GM12892 (cell line): ENCODE measurements around the gene GSN.

Experiments
- DNase-seq: peaks from one replicate; pipeline ENCODE4 v3.0.0; 2011; ENCODE audit not compliant: insufficient read length
- FAIRE-seq: peaks from 2 replicates; lab custom pipeline; 2011; peaks lifted over from hg19 to GRCh38; lab: Jason Lieb, UNC
- POLR2A ChIP-seq: IDR thresholded peaks from 2 replicates; pipeline ENCODE4 v1.6.1; 2011; ENCODE audit warnings: low read depth, low read length, control low read depth
- POLR2AphosphoS5 ChIP-seq: IDR thresholded peaks from 2 replicates; pipeline ENCODE4 v1.6.1; 2011; ENCODE audit warnings: low read depth, low read length, control low read depth
- TAF1 ChIP-seq: IDR thresholded peaks from 2 replicates; pipeline ENCODE4 v1.6.1; 2011; ENCODE audit warnings: low read depth, mild to moderate bottlenecking, control low read depth, low read length, borderline replicate concordance

The GSN gene

DNA sequence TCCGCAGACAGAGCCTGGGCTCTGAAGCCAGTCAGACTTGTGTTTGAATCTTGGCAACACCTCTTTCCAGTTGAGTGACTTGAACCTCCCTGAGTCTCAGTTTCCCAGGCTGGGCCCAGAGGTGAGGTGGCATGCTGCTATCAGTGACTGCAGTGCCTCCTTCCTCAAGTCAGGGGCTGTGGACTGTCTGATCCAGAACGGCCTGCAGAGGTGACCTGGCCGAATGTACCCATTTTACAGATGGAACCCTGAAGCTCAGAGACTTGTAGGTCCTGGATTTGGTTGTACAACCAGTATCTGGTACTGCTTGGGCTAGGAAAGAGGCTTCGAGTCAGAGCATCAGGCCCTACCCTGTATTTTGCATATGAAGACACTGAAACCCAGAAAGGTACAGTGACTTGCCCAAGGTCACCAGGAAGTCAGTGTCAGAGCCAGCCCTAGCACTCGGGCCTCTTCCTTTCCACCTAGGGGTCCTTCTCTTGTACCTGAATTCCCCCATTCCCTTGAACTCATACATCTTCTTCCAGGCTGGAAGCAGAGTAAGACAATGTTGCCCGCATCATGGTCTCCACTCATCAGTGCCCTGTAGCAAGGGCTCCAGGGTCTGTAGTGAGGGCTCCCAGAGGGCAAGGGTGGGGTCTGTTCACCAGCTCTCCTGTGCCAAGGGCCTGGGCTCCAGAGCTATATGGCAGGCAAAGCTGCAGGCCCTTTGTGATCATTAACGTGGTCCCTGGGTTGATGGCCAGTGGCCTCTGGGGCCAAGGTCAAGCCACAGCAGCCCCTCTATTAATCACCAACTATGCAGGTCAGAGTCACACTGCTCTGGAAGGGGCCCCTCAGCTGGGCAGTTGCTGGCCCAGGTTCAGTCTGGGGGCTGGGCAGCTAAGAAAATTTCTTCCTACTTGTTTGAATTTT lies 28.5 kb downstream of the GSN start:
- TF ChIP-seq POLR2A, result no peak
- no peak for TF ChIP-seq TAF1
- TF ChIP-seq POLR2AphosphoS5, result no peak
- DNase-seq (no peak), FAIRE-seq (no peak)

DNA sequence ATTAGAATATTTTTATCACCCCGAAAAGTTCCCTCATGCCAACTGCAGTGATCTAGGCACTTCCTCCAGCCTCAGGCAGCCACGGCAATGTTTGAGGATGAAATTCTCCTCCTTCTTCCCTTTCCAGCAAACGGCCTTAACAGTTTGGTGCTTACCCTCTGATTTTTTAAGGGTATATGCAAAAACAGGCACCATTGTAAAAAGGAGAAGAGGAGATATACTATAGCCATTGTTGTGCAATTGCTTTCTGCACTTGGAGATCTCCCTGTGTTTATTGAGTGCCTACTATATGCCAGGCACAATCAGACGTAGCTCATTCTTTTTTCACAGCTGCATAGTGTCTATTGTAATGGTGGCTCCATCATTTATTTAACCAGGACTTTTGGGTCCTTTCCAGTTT lies 29.4 kb downstream of the GSN start:
- FAIRE-seq (no peak), DNase-seq (no peak)

DNA sequence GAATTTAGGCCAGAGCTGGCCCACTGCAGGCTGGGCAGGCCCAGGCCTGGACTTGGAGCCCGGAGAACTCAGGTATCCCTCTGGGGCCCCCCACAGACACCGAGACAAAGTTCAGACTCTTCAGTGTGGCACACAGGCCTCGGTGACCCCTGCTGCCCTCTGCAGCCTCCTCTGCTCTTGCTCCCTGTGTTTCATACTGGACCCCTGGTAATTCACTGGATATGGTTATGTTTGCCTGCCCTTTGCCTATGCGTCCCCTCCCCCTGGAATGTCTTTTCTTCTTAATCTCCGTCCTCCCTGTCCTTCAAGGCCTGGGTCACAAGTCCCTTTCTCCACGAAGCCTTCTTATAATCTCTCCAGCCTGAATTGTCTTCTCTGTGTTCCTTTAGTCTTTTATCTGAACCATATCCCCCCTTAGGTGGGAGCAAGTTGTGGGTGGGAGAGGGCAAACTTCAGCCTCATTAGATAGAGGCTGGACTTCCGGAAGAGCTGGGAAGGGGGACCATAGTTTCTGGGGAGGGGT lies 30.1 kb downstream of the GSN start:
- no peak for FAIRE-seq
- no peak for TF ChIP-seq POLR2AphosphoS5
- no peak for TF ChIP-seq TAF1
- TF ChIP-seq POLR2A, result no peak
- no peak for DNase-seq

More for the DNA sequence above, 29.4 kb downstream of the GSN start:
- TF ChIP-seq POLR2AphosphoS5 (no peak), POLR2A (no peak), TAF1 (no peak)

DNA sequence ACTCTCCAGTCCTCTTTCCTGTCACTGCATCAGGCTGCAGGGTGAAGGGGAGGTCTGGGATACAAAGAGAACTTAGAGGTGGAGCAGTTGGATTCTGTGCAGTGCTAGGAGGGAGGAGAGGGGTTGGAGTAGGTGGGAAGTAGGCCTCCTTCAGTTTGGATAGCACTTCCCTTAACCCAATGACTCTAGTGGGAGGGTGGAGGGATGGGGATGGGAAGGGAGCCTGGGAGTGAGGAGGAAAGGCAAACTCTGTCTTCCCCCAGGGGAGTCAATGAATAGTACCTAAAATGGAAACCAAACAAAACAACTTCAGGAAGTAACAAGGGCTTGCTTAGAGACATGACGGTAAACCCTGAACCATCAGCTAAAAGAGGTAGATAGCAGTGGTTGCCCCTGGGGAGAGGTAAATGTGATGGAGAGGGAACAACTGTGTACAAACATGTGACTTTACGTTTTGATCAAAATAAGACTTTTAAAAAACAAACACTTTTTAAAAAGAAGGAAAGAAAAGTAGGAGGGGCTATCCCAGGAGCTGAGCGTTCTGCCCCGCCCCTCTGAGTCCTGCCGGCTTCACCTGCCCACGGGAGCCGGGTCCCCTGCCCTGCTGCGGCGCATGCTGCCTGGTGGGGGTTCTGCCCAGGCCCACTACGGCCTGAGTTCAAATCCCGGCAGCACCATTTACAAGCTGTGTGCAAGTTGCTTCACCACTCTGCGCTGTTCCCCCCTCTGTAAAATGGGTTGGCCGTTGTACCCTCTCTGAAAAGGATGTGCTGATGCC lies 30.9 kb downstream of the GSN start:
- no peak for DNase-seq

DNA sequence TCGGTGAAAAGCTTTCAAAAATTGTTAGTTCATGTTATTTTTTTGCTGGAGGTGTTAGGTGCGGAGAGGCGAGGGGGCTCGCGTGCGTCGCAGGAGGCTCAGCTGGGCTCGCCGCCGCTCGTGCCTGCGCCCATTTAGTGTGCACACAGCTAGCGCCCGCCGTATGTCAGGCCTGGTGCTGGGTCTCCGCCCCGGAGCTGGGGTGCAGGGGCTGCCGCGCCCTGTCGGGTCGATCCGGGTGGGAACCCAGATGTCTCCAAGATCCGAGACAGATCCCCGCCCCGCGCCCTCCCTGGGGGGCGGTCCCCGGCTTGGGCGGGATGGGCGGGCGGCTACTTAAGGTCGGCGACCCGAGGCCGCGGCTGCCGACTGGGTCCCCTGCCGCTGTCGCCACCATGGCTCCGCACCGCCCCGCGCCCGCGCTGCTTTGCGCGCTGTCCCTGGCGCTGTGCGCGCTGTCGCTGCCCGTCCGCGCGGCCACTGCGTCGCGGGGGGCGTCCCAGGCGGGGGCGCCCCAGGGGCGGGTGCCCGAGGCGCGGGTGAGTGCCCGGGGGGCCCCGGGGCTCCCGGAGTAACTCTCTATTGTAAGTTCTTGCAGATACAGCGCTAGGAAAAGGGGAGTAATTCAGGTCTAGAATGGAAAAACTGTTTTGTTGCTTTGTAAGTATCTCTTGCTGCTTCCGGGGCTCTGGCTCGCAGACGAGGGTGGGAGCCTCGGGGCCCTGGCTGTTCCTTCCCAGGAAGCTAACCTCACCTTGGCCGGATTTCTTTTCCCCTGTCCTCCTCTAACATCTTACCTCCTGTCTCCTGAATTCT lies 31.7 kb downstream of the GSN start:
- TF ChIP-seq TAF1 (no peak), POLR2A (no peak), POLR2AphosphoS5 (no peak)
- DNase-seq (peak; percentile 60), FAIRE-seq (no peak)

More for the DNA sequence above, 30.9 kb downstream of the GSN start:
- no peak for FAIRE-seq
- no peak for TF ChIP-seq TAF1

DNA sequence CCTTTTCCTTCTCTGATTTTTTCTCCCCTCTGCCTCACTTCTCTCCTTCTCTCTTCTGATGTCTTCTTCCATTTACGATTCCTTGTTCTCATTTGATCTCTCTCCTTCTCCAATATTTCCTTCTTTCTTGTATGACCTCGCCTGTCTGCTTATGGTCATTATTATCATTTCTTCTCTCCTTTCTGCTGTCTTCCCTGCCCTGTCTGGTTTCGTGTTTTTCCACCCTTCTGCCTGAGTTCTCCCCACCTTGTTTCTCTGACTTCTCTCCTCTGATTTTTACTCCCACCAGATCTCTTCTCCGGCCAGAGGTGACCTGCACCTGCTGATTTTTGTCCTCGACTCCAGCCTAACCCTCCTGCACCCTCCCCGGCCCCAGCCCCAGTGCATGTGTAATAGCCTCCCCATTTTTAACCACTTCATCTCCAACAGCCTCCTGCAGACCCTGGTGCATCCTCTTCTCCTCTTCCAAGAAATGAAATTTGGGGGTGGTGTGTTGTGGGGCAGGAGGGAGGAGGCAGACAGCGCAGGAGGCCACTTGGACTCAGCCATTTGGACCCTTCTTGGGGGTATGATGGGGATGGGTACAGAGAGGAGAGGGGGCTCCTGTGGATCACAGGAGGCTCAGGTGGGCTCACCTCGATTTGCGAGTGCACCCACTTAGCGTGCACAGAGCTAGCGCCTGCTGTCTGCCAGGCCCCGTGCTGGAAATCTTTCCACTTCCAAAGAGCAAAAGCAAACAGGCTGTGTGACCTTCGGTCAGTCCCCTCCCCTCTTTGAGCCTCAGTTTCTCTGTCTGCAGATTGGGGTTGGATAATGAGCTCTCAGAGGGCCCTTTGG lies 32.5 kb downstream of the GSN start:
- DNase-seq (no peak), FAIRE-seq (no peak)
- TF ChIP-seq TAF1 (no peak), POLR2AphosphoS5 (no peak)

DNA sequence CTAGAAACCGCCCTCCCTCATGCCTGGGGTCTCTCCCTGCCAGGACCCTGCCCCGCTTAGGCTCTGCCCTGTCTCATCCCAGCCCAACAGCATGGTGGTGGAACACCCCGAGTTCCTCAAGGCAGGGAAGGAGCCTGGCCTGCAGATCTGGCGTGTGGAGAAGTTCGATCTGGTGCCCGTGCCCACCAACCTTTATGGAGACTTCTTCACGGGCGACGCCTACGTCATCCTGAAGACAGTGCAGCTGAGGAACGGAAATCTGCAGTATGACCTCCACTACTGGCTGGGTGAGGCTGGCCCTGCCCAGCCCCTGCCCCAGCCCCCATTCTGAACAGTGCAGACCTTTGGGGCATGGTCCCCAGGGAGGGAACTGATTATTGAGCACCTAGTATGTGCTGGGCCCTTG lies 33.9 kb downstream of the GSN start:
- FAIRE-seq (no peak), DNase-seq (no peak)
- TF ChIP-seq POLR2A (no peak), POLR2AphosphoS5 (no peak), TAF1 (no peak)

DNA sequence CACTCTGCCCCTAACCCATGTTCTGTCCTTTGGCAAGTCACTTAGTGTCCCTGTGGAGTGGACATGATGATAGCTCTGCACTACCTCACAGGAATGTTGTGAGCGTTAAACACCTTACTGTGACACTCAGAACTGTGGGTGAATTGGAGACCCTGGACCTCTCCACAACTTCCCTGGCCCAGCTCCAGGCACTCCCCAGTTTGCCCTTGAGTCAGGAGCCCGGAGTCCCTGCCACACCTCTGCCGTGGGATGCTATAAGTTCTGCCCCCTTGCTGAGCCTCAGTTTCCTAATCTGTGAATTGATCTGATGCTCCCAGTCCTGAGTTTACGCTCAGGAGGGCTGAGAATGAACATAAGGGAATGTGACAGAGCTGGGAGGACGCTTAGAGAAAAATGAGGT lies 34.4 kb downstream of the GSN start:
- DNase-seq (no peak), FAIRE-seq (no peak)
- TF ChIP-seq POLR2AphosphoS5 (no peak), POLR2A (no peak), TAF1 (no peak)

DNA sequence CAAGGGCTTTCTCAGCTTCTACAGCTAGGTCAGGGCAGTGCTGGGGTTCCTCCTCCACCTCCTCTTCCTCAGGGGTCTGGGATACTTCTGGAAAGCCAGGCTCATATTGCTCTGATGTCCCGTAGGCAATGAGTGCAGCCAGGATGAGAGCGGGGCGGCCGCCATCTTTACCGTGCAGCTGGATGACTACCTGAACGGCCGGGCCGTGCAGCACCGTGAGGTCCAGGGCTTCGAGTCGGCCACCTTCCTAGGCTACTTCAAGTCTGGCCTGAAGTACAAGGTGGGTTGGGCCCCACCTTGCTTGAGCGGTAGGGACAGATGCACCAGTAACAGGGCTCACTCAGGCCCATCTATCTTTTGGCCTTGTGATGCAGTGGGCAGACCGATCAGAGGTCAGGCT lies 34.8 kb downstream of the GSN start:
- TF ChIP-seq TAF1 (no peak), POLR2AphosphoS5 (no peak), POLR2A (no peak)
- FAIRE-seq, result no peak
- no peak for DNase-seq

DNA sequence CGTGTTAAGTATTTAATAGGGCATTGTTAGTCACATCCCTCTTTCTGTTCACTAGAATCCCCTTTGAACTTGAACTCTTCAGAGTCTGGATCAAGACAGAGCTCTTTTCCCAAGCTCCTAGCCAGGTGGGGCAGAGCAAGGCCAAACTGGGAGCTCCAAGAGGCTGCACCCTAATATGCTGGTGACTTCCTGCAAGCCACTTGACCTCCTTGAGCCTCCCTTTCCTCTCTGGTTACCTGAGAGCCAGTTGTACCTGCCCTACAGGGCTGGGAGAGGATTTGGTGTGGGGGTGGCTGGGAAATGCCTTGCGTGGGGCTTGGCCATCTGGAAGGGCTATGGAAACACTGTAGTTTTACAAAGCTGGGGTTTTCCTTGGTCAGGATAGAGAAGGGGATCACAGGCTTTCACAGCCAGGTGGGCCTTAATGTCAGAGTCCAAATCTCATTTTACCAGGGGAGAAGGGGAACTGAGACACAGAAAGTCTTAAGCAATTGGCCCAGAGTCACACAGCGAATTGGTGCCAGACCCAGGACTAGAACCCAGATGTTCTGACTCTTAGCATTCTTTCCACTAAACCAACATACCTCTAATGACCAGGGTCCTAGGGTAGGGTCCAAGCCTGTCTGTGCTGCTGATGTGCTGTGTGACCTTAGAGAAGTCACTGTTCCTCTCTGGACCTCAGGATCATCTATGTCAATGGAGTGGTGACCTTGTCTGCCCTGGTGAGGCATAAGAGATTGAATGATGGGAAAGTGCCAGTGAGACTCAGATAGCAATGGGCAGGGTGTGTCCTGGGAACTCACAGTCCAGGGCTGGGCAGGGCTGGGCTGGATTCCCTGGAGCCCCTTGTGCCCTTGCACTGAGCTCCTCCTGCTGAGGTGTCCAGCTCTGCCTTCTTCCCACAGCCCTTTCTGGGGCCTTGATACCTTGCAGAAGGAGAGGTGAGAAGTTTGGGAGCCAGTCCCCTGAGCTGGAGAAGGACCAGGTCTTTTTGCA lies 35.8 kb downstream of the GSN start:
- FAIRE-seq (no peak), DNase-seq (no peak)
- TF ChIP-seq POLR2AphosphoS5 (no peak), POLR2A (no peak), TAF1 (no peak)
